Lower leg skin (tissue), 4 donors: ENCODE measurements around the gene MPIG6B. TPM values are rescaled to one million over a fixed set of nuclear protein-coding genes. Genes with fewer than 3 reads are reported as not detected.

ENCODE experiments used
- DNase-seq, 2 donors: peaks; one replicate each; pipeline ENCODE4 v3.0.0-alpha.2; 2019; ENCODE audit warnings: low spot score in 2 of 2
- H3K4me3 ChIP-seq: fragments of 200-600 bp; sonication (generic); 2 replicates; pipeline ENCODE4 v1.5.1; 2017; ENCODE audit warnings: mild to moderate bottlenecking, low read depth; ENCODE audit not compliant: poor library complexity, severe bottlenecking
- CTCF ChIP-seq, 3 donors: fragments of 450-650 bp; IDR thresholded peaks; one replicate each; pipeline ENCODE4 v1.5.1; 2016; ENCODE audit warnings: antibody characterized with exemption in 3 of 3, mild to moderate bottlenecking in 3 of 3, moderate library complexity in 2 of 3
- POLR2A ChIP-seq, 2 donors: fragments of 450-650 bp; IDR thresholded peaks; one replicate each; pipeline ENCODE4 v1.6.1; 2016 to 2017; ENCODE audit warnings: antibody characterized with exemption in 2 of 2, mild to moderate bottlenecking in 1 of 2, moderate library complexity in 1 of 2
- WGBS, 2 donors: methylation state at CpG; one replicate each; pipeline ENCODE4 v1.1.5; 2018; 5-methylcytosine and 5-hydroxymethylcytosine counted together
- intact Hi-C: fragments of 100-400 bp; cut with DNase I; formaldehyde crosslinking; loops from one replicate; pipeline ENCODE4 v1.15.0; 2023; ENCODE audit warnings: low total_unique reads
- microRNA-seq, 2 donors: library from miRNA; unstranded; fragments of <30 nt; microRNA quantifications; one replicate each; pipeline ENCODE4, GENCODE V29; 2016; ENCODE audit warnings: borderline replicate concordance in 2 of 2, borderline number of aligned reads in 1 of 2
- total RNA-seq, 4 donors: library from RNA; depleted of rRNA; stranded (reverse); fragments of >200 nt; gene quantifications; one replicate each; pipeline ENCODE4 v1.1.0, GENCODE V29; 2016

MPIG6B gene
- total RNA-seq, 4 donors from 2014 or later: 6.0 to 10.5 (median 7.9) TPM

- H3K4me3 ChIP-seq: no peak overlapping the region
- TF ChIP-seq CTCF (IDR thresholded peaks at IDR 0.05) (no peak), POLR2A (IDR thresholded peaks at IDR 0.05) (no peak)
- WGBS, 2 donors: 46 to 54% methylated on average over 4 of the region's 4 CpGs
- DNase-seq: no peak
- intact Hi-C loops: no loop called here
These were observed 52.0 kb downstream of the MPIG6B start for GRCh38 chr6:31775184-31775583.

GRCh38 chr6:31775633-31776484, 52.7 kb downstream of the MPIG6B start:
- 80% methylated on average over 32 of the region's 32 CpGs for WGBS, 2 donors
- intact Hi-C loops: no loop called here
- H3K4me3 ChIP-seq: no peak overlapping the region
- no peak for DNase-seq
- TF ChIP-seq CTCF (IDR thresholded peaks at IDR 0.05): no peak
- TF ChIP-seq POLR2A (IDR thresholded peaks at IDR 0.05): no peak

Small RNAs within 50 kb of the gene (microRNA-seq; reads per million reads assigned to microRNA genes)
- 0 reads per million in 2 donors for gene MIR4646

Other genes with a start within 250 kb of the MPIG6B start
- gene MICB, start 225.2 kb upstream of the MPIG6B start, total RNA-seq: 1 to 10 TPM in 2 of 4 donors, under 1 TPM in 2; 0.61 to 2.6 (median 1.2) TPM
- gene MCCD1, start 194.4 kb upstream of the MPIG6B start, total RNA-seq: not detected
- gene DDX39B, start 181.4 kb upstream of the MPIG6B start, total RNA-seq: 100 to 1,000 TPM; 176 to 355 (median 238) TPM
- gene ATP6V1G2, start 176.8 kb upstream of the MPIG6B start, total RNA-seq: 1 to 10 TPM in 1 of 4 donors, under 1 TPM in 1, not detected in 2; 0.46 to 1.3 TPM
- 10 to 100 TPM; 25.2 to 44.4 (median 28.5) TPM for gene NFKBIL1, start 175.8 kb upstream of the MPIG6B start, total RNA-seq
- gene LTA, start 151.1 kb upstream of the MPIG6B start, total RNA-seq: not detected
- gene TNF, start 147.8 kb upstream of the MPIG6B start, total RNA-seq: 1 to 10 TPM in 1 of 4 donors, under 1 TPM in 3; 0.38 to 1.4 (median 0.59) TPM
- 1 to 10 TPM in 1 of 4 donors, not detected in 3; 1.1 TPM for gene LTB, start 140.9 kb upstream of the MPIG6B start, total RNA-seq
- gene LST1, start 137.1 kb upstream of the MPIG6B start, total RNA-seq: 1 to 10 TPM; 1.6 to 7.0 (median 4.4) TPM
- gene NCR3, start 130.4 kb upstream of the MPIG6B start, total RNA-seq: not detected
- gene AIF1, start 108.1 kb upstream of the MPIG6B start, total RNA-seq: 10 to 100 TPM in 1 of 4 donors, 1 to 10 TPM in 3; 4.8 to 13.7 (median 7.2) TPM
- gene PRRC2A, start 102.7 kb upstream of the MPIG6B start, total RNA-seq: 100 to 1,000 TPM in 1 of 4 donors, 10 to 100 TPM in 3; 57.4 to 131 (median 73.7) TPM
- gene BAG6, start 70.7 kb upstream of the MPIG6B start, total RNA-seq: 100 to 1,000 TPM; 255 to 338 (median 287) TPM
- 1 to 10 TPM; 1.7 to 7.2 (median 2.5) TPM for gene APOM, start 67.5 kb upstream of the MPIG6B start, total RNA-seq
- gene C6orf47, start 62.6 kb upstream of the MPIG6B start, total RNA-seq: 10 to 100 TPM; 35.8 to 39.9 (median 37.2) TPM
- 10 to 100 TPM; 22.3 to 32.5 (median 24.3) TPM for gene GPANK1, start 58.4 kb upstream of the MPIG6B start, total RNA-seq
- gene CSNK2B, start 57.3 kb upstream of the MPIG6B start, total RNA-seq: 100 to 1,000 TPM; 328 to 447 (median 416) TPM
- gene LY6G5B, start 53.4 kb upstream of the MPIG6B start, total RNA-seq: 10 to 100 TPM in 1 of 4 donors, 1 to 10 TPM in 3; 4.2 to 21.3 (median 7.1) TPM
- 1 to 10 TPM in 1 of 4 donors, not detected in 3; 1.6 TPM for gene LY6G5C, start 42.3 kb upstream of the MPIG6B start, total RNA-seq
- 10 to 100 TPM; 49.9 to 61.8 (median 52.0) TPM for gene ABHD16A, start 20.0 kb upstream of the MPIG6B start, total RNA-seq
- gene LY6G6F, start 16.5 kb upstream of the MPIG6B start, total RNA-seq: not detected
- gene LY6G6D, start 8.0 kb upstream of the MPIG6B start, total RNA-seq: 1 to 10 TPM in 1 of 4 donors, not detected in 3; 9.5 TPM
- 100 to 1,000 TPM; 189 to 513 (median 237) TPM for gene LY6G6C, start 1.6 kb upstream of the MPIG6B start, total RNA-seq
- 100 to 1,000 TPM in 3 of 4 donors, 10 to 100 TPM in 1; 65.7 to 124 (median 106) TPM for gene DDAH2, start 5.9 kb downstream of the MPIG6B start, total RNA-seq
- gene CLIC1, start 13.2 kb downstream of the MPIG6B start, total RNA-seq: 100 to 1,000 TPM; 293 to 430 (median 393) TPM
- gene MSH5, start 16.6 kb downstream of the MPIG6B start, total RNA-seq: 10 to 100 TPM in 3 of 4 donors, 1 to 10 TPM in 1; 7.8 to 13.8 (median 11.4) TPM
- 10 to 100 TPM; 25.3 to 80.6 (median 55.3) TPM for gene SAPCD1, start 39.3 kb downstream of the MPIG6B start, total RNA-seq
- gene VWA7, start 54.0 kb downstream of the MPIG6B start, total RNA-seq: 1 to 10 TPM in 3 of 4 donors, under 1 TPM in 1; 0.49 to 4.8 (median 1.4) TPM
- gene VARS1, start 72.4 kb downstream of the MPIG6B start, total RNA-seq: 10 to 100 TPM; 39.2 to 53.9 (median 46.9) TPM
- 10 to 100 TPM; 24.7 to 34.5 (median 28.7) TPM for gene LSM2, start 83.6 kb downstream of the MPIG6B start, total RNA-seq
- 1 to 10 TPM; 1.3 to 2.3 (median 1.8) TPM for gene HSPA1L, start 91.9 kb downstream of the MPIG6B start, total RNA-seq
- 100 to 1,000 TPM; 237 to 342 (median 321) TPM for gene HSPA1A, start 92.2 kb downstream of the MPIG6B start, total RNA-seq
- 100 to 1,000 TPM; 378 to 549 (median 420) TPM for gene HSPA1B, start 104.4 kb downstream of the MPIG6B start, total RNA-seq
- 10 to 100 TPM; 29.1 to 47.6 (median 39.6) TPM for gene NEU1, start 139.4 kb downstream of the MPIG6B start, total RNA-seq
- 1 to 10 TPM; 1.6 to 5.2 (median 3.2) TPM for gene SLC44A4, start 155.6 kb downstream of the MPIG6B start, total RNA-seq
- gene EHMT2, start 174.3 kb downstream of the MPIG6B start, total RNA-seq: 10 to 100 TPM; 25.5 to 39.3 (median 33.6) TPM
- gene ZBTB12, start 178.7 kb downstream of the MPIG6B start, total RNA-seq: 1 to 10 TPM in 1 of 4 donors, under 1 TPM in 3; 0.25 to 1.6 (median 0.77) TPM
- gene C2, start 204.3 kb downstream of the MPIG6B start, total RNA-seq: 1 to 10 TPM; 4.9 to 7.7 (median 6.7) TPM
- gene CFB, start 222.7 kb downstream of the MPIG6B start, total RNA-seq: 10 to 100 TPM in 1 of 4 donors, 1 to 10 TPM in 3; 1.4 to 13.1 (median 4.5) TPM
- 10 to 100 TPM; 53.2 to 88.2 (median 83.4) TPM for gene NELFE, start 235.6 kb downstream of the MPIG6B start, total RNA-seq
- 10 to 100 TPM; 23.3 to 57.8 (median 32.3) TPM for gene SKIC2, start 235.8 kb downstream of the MPIG6B start, total RNA-seq
- 10 to 100 TPM; 14.6 to 19.9 (median 16.4) TPM for gene DXO, start 248.8 kb downstream of the MPIG6B start, total RNA-seq